Measurements from ENCODE around the gene SLC2A5. TPM values are rescaled to one million over a fixed set of nuclear protein-coding genes. Genes with fewer than 3 reads are reported as not detected.

Gene SLC2A5
- total RNA-seq, 2 experiments from 2014 or later: not detected

DNA sequence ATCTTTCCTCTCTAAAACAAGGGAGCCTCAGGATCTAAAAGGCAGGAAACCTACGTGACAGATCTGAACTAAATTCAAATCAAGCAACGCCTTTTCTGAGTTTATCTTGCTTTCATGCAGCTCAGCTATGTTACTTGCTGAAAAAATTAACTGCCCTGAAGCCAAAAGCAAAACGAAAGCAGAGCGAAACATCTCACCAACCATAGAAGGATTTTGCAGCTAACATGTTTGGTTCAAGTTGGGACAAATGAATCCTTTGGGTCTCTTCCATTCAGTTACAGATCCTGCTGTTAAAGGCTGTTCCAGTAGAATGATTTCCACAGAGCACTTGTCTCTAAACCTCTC, 482 bp downstream of the SLC2A5 start:
- POLR2A ChIA-PET: no interaction called here
- CTCF ChIA-PET: no interaction called here

DNA sequence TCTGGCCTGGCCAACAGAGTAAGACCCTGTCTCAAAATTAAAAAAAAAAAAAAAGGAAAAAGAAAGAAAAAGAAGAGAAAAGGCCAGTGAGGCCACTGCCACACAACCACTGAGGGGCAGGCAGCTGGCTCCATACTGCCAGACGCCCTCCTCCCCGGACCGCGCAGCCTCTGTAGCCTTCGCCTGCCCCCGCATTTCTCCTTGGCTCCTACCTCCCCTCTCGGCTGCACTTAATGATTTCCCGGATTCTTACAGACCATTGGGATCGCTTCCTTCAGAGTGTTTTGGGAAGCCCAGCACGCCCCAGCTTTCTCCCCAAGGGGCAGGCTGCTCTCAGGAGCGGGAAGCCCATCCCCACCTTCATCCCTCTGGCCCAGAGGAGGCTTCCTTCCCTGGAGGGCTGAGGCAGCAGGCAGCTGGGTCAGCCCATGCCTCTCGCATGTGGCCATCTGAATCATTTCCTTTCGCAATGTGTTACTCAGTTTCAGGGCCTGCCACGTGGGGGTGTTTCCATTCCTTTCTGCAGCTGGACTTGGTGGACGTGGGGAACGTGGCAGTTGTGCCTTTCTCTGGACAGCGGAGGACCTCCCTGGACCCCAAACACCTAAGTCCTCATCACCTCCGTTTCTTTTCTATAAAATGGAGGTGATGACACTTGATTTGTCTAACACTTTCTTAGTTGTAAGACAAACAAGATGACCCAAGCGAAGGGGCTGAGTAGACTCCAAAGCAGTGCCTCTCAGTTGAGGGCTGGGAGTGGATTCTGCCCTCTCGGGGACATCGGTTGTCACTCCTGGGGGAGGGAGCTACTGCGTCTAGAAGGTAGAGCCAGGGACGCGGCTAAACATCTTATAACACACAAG, 2.3 kb downstream of the SLC2A5 start:
- CTCF ChIA-PET: interaction anchor here (0.6 kb wide), 1 partner anchor 30 kb away, joined by 3 read pairs; no protein-coding TSS in a partner anchor
- POLR2A ChIA-PET: no interaction called here

DNA sequence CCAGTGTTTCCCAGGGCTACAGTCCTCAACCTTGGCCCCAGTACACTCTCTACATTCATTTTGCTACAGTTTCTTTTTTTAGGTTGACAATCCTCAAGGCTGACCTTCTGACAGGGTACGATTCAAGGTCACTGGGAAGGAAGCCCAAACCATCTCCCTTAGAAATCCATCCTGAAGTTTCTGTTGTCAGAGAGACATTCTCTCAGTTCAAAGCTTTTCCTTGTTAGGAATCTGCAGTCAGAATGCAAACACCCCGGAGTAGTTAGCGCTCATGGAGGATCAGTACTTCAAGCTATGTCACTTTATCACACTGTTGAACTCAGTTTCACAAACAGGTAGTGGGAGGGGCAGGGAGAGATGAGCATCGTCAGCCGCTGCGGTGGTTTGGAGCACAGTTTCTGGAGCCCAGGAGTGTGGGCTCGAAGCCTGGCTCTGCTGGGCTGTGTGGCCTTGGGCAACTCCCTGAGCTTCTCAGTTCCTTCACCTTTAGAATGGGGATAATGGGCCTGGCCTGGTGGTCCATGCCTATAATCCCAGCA, 4.2 kb downstream of the SLC2A5 start:
- ChIA-PET POLR2A (no interaction called here), CTCF (no interaction called here)

DNA sequence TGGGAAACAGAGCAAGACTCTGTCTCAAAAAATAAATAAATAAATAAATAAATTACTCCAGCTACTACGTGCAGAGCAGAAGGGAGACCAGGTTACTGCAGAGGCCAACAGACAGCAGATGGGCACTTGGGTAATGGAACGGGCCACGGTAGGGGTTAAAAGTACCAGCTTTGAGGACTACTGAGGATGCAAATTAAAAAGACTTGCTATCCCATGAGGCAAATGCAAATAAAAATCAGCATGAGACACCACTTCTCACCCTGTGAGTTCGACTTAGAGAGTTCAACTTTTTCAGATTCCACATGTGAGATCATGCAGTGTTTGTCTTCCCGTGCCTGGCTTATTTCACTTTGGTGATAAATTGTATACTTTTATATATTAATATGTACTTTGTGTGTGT, 6.6 kb downstream of the SLC2A5 start:
- CTCF ChIA-PET: no interaction called here
- POLR2A ChIA-PET: no interaction called here

- ChIA-PET POLR2A (interaction anchor here (0.6 kb wide), 1 partner anchor 295 kb away, joined by 4 read pairs; no protein-coding TSS in a partner anchor), CTCF (no interaction called here)
Observed at GRCh38 chr1:9062021-9062471, 7.4 kb downstream of the SLC2A5 start.

DNA sequence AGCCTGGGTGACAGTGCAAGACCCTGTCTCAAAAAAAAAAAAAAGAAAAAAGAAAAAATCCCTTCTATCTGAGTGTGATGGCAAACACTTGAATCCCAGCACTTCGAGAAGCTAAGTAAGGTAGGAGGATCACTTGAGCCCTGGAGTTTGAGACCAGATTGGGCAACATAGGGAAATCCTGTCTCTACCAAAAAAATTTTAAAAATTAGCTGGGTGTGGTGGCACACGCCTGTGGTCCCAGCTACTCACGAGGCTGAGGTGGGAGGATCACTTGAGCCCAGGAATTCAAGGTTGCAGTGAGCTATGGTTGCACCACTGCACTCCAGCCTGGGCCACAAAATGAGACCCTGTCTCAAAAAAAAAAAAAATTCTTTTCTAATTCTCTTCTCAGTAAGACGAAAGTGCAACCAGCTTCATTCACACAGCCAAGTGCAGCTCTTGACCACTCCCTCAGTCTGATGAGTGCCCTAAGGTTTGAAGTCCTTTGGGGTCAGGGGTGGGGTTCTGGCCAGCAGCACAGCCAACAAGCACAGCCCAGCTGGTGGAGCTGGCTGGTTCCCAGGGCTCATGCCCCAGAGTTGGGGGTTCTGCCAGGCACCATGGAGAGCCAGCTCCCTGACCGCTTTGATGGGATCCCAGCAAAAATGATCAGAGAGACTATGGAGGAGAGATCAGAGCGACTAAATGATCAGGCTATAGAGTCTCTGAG, 8.0 kb downstream of the SLC2A5 start:
- CTCF ChIA-PET: interaction anchor here (0.6 kb wide), 1 partner anchor 1406 kb away, joined by 3 read pairs; no protein-coding TSS in a partner anchor
- POLR2A ChIA-PET: no interaction called here

GRCh38 chr1:9059891-9060744, 9.3 kb downstream of the SLC2A5 start:
- CTCF ChIA-PET: interaction anchor here (0.6 kb wide), 1 partner anchor 82 kb away, joined by 4 read pairs; no protein-coding TSS in a partner anchor
- POLR2A ChIA-PET: no interaction called here

- CTCF ChIA-PET: no interaction called here
- POLR2A ChIA-PET: no interaction called here
Observed at GRCh38 chr1:9058465-9058864, 11.0 kb downstream of the SLC2A5 start.

DNA sequence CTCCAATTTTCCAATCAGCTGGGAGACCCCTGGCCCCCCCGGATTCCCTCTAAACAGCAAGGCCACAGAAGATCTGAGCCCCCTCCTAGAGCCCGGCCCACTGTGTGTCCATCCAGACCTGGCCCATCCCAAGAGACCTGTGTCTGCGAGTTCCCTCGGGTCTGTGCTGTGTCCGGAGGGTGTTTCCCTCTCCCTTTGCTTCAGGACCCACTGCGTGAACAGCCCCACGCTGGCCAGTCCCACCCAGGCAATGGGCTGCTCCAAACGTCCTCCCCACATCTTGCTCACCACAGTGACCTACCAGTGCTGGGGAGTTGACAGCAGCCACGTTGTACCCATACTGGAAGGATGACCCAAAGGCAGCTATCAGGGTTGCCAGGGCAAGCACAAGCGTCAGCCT, 11.6 kb downstream of the SLC2A5 start:
- POLR2A ChIA-PET: no interaction called here

GRCh38 chr1:9052272-9053049, 17.0 kb downstream of the SLC2A5 start:
- ChIA-PET POLR2A (no interaction called here), CTCF (no interaction called here)

More for the DNA sequence above, 11.6 kb downstream of the SLC2A5 start:
- CTCF ChIA-PET: interaction anchor here (0.7 kb wide), 1 partner anchor 1581 kb away, joined by 3 read pairs; no protein-coding TSS in a partner anchor

GRCh38 chr1:9051379-9051778, 18.1 kb downstream of the SLC2A5 start:
- ChIA-PET CTCF (no interaction called here), POLR2A (no interaction called here)

- POLR2A ChIA-PET: no interaction called here
- CTCF ChIA-PET: no interaction called here
Observed at GRCh38 chr1:9050803-9051202, 18.6 kb downstream of the SLC2A5 start.

- CTCF ChIA-PET: no interaction called here
- POLR2A ChIA-PET: no interaction called here
Observed at GRCh38 chr1:9048551-9048950, 20.9 kb downstream of the SLC2A5 start.

- CTCF ChIA-PET: no interaction called here
- POLR2A ChIA-PET: no interaction called here
Observed at GRCh38 chr1:9047019-9047418, 22.4 kb downstream of the SLC2A5 start.

- CTCF ChIA-PET: interaction anchor here (0.7 kb wide), 1 partner anchor 707 kb away, joined by 5 read pairs; no protein-coding TSS in a partner anchor
Observed at GRCh38 chr1:9045861-9046510, 23.4 kb downstream of the SLC2A5 start.

DNA sequence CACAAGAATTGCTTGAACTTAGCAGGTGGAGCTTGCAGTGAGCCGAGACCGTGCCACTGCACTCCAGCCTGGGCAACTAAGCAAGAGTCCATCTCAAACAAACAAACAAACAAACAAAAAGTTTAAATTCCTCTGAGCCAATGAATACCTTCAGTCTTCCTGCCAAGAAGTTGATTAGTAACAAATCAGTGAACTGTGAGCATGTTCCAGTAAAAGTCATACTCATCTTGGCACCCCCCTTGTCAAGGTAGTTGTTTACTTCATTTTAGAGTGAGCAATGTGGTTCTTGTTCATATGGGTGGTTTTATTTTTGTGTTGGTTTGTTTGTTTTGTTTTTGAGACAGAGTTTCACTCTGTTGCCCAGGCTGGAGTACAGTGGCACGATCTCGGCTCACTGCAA, 25.2 kb downstream of the SLC2A5 start:
- POLR2A ChIA-PET: no interaction called here
- CTCF ChIA-PET: no interaction called here

More at GRCh38 chr1:9045861-9046510, 23.4 kb downstream of the SLC2A5 start:
- POLR2A ChIA-PET: no interaction called here

DNA sequence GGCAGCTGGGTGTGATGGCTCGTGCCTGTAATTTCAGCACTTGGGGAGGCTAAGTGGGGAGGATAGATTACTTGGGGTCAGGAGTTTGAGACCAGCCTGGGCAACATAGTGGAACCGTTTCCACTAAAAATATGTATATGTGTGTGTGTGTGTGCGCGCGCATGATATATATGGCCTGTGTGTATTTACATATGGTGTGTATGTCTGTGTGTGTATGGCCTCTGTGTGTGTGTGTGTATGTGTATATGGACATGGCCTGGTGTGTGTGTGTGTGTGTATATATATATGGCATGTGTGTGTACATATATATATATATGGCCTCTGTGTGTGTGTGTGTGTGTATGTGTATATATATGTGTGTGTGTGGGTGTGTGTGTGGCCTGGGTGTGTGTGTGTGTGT, 27.2 kb downstream of the SLC2A5 start:
- POLR2A ChIA-PET: no interaction called here
- CTCF ChIA-PET: no interaction called here

DNA sequence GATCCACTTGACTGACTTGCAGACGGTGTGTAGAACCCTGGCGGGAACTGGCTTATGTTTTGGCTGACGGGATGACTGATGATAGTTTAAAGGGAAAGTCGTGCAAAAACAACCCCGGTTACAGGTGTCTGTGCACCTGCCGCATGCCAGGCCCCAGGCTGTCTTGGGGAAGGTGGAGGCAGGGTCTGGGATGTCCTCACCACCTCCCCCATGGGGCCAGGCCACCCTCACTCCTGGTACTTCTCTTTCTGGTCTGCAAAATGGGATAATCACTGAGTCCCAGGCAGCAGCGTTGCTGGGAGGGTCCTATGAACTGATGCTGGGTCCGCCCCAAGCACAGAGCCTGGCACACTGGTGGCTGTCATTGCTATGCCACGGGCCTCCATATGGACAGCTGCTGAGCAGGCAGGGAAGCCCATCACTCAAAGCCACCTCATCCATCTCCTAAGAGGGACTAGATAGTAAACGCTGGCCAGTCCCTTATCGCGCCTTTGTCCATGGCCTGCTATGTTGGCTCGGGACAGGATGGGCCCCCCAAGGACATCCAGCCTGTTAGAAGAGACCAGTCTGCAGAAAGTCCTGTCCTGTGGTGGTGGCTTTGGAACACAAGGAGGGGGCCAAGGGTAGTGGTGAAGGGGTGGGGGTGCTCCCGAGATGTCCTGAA, 28.2 kb downstream of the SLC2A5 start:
- ChIA-PET CTCF (no interaction called here), POLR2A (no interaction called here)

All from activated CD8-positive, alpha-beta memory T cell treated with anti-CD3 and anti-CD28 coated beads for 36 hours (primary cell).